GM12878 (cell line): ENCODE results near the gene IRF2. TPM values are rescaled to one million over a fixed set of nuclear protein-coding genes. Genes with fewer than 3 reads are reported as not detected.

Experiments
- CHD4 ChIP-seq: fragments of 200-600 bp; sonication (generic); IDR thresholded peaks from 2 replicates; pipeline ENCODE4 v1.6.1; 2016; ENCODE audit warnings: mild to moderate bottlenecking
- SIX5 ChIP-seq: IDR thresholded peaks from 2 replicates; pipeline ENCODE4 v1.6.1; 2011; ENCODE audit warnings: mild to moderate bottlenecking, low read depth, low read length, moderate library complexity; ENCODE audit not compliant: severe bottlenecking
- SKIL ChIP-seq: fragments of 450-650 bp; IDR thresholded peaks from 2 replicates; pipeline ENCODE4 v1.6.1; 2017; ENCODE audit warnings: mild to moderate bottlenecking, low read depth, inconsistent platforms; ENCODE audit not compliant: poor library complexity, severe bottlenecking
- SMAD5 ChIP-seq: IDR thresholded peaks from 2 replicates; pipeline ENCODE4 v1.6.1; 2016; ENCODE audit warnings: antibody characterized with exemption, low read depth
- SREBF1 ChIP-seq: IDR thresholded peaks from 2 replicates; pipeline ENCODE4 v1.6.1; 2012; ENCODE audit warnings: mild to moderate bottlenecking, low read length
- STAT3 ChIP-seq: IDR thresholded peaks from 2 replicates; pipeline ENCODE4 v1.6.1; 2011; ENCODE audit warnings: low read depth, low read length, improper control_type of control experiment
- SUPT20H ChIP-seq: IDR thresholded peaks from 2 replicates; pipeline ENCODE4 v1.6.1; 2011; ENCODE audit warnings: low read depth, mild to moderate bottlenecking, low read length, moderate library complexity, borderline replicate concordance; ENCODE audit not compliant: control insufficient read depth
- TAF1 ChIP-seq: IDR thresholded peaks from 2 replicates; pipeline ENCODE4 v1.6.1; 2011; ENCODE audit warnings: mild to moderate bottlenecking, low read depth, low read length, borderline replicate concordance
- ZBTB11 ChIP-seq: fragments of 450-650 bp; formaldehyde crosslinking; IDR thresholded peaks from 2 replicates; pipeline ENCODE4 v1.5.0; 2022; ENCODE audit warnings: mild to moderate bottlenecking, missing genetic modification characterization
- ZNF217 ChIP-seq: fragments of 450-650 bp; IDR thresholded peaks from 2 replicates; pipeline ENCODE4 v1.6.1; 2017; ENCODE audit warnings: antibody characterized with exemption, mild to moderate bottlenecking
- ZNF592 ChIP-seq: fragments of 450-650 bp; IDR thresholded peaks from 2 replicates; pipeline ENCODE4 v1.6.1; 2017; ENCODE audit warnings: mild to moderate bottlenecking, moderate library complexity
- ZNF622 ChIP-seq: fragments of 450-650 bp; IDR thresholded peaks from 2 replicates; pipeline ENCODE4 v1.6.1; 2017; ENCODE audit warnings: mild to moderate bottlenecking, inconsistent platforms
- ZNF687 ChIP-seq: fragments of 450-650 bp; IDR thresholded peaks from 2 replicates; pipeline ENCODE4 v1.6.1; 2017; ENCODE audit warnings: mild to moderate bottlenecking, moderate library complexity
- polyA plus RNA-seq, 11 experiments: library from polyadenylated mRNA; depleted of rRNA in 4 of 11; unstranded in 6 of 11; stranded (reverse) in 5 of 11; fragments of >200 nt; fragmentation: Nextera tagmentation in 4 of 11; fragmentation: Illumina TruSeq in 1 of 11; extraction: Ambion mirVana in 4 of 11; extraction: Trizol in 1 of 11; gene quantifications; 1 replicate in 1 of 11; 2 replicates in 10 of 11; pipeline versions ENCODE4 v1.2.1 to v1.2.3, GENCODE V29; 2011 to 2016; ENCODE audit warnings: inconsistent platforms in 2 of 11, missing spikeins in 2 of 11, low read depth in 1 of 11
- total RNA-seq, 4 experiments: library from RNA; depleted of rRNA in 3 of 4; stranded (reverse); fragments of >200 nt in 3 of 4; fragmentation: Illumina TruSeq in 1 of 4; extraction: Trizol in 1 of 4; gene quantifications; 2 replicates each; pipeline versions ENCODE4 v1.2.1 to v1.2.3, GENCODE V29; 2013 to 2021
- TF ChIP-seq, protein P1 (sequence below): fragments of 450-650 bp; IDR thresholded peaks from 2 replicates; pipeline ENCODE4 v1.6.1; 2016; ENCODE audit warnings: mild to moderate bottlenecking

IRF2 gene
- total and polyA plus RNA-seq, 10 of the 15 experiments (the other 5 are each of a cell fraction or from before 2014, with no cell fraction given), result 45.1 to 99.3 (median 58.9) TPM

GRCh38 chr4:184382189-184382846, 92.0 kb downstream of the IRF2 start (continued):
- TF ChIP-seq ZBTB11 (CRISPR knock-in tag) (no peak), SMAD5 (no peak), SKIL (no peak), SREBF1 (no peak), ZNF592 (no peak), SIX5 (no peak), STAT3 (no peak), ZNF217 (no peak), SUPT20H (no peak), TAF1 (no peak; the same call in 1 of the 2 replicates), ZNF622 (no peak), ZNF687 (peak; percentile 81; the same call in 1 of the 2 replicates), CHD4 (no peak)
- TF ChIP-seq, protein P1, sequence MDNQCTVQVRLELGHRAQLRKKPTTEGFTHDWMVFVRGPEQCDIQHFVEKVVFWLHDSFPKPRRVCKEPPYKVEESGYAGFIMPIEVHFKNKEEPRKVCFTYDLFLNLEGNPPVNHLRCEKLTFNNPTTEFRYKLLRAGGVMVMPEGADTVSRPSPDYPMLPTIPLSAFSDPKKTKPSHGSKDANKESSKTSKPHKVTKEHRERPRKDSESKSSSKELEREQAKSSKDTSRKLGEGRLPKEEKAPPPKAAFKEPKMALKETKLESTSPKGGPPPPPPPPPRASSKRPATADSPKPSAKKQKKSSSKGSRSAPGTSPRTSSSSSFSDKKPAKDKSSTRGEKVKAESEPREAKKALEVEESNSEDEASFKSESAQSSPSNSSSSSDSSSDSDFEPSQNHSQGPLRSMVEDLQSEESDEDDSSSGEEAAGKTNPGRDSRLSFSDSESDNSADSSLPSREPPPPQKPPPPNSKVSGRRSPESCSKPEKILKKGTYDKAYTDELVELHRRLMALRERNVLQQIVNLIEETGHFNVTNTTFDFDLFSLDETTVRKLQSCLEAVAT, result peak; percentile 55; the same call in 1 of the 2 replicates
